Right forelimb (tissue), 1 donor: ENCODE results near the gene CTNND1.
"Not testable (repeated sequence)": the region's sequence is repeated elsewhere in the genome, so short reads cannot be mapped to it uniquely, and the experiment has no call there.

Experiments
- DNase-seq: peaks from one replicate; pipeline ENCODE4 v3.0.0-alpha.2; 2018

CTNND1 gene

GRCh38 chr11:57793351-57794115 lies 31.9 kb downstream of the CTNND1 start:
- DNase-seq: no peak

GRCh38 chr11:57798905-57799559 lies 37.4 kb downstream of the CTNND1 start:
- no peak for DNase-seq

DNA sequence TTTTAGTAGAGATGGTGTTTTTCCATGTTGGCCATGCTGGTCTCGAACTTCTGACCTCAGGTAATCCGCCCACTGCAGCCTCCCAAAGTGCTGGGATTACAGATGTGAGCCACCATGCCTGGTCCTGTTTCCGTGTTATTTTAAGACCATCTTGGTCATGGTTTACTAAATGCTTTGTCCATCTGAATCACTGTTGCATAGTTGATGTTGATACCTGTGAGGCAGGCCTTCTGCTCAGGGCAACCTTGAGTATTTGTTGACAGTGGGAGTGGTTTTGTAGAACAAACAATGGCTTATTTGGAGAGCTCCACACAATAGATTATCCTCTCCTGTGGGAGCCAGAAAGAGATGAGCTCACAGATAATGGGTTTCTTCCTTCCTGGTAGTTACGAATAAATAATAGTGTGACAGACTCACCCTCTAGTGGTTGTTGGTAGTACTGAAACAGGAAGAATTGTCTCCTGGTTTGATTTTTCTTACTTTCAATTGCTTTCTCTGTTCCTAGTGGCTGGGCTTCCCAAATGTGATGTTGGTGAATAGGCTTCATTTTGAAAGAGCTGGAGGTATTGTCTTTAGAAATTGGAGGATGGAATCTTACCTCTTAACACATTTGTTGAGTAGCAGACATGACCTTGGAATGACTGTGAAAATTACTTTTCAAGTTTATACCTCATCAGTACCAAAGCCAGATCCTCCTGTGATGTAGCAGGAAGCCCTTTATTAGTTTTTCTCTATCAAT lies 39.0 kb downstream of the CTNND1 start:
- peak; percentile 50 for DNase-seq

DNA sequence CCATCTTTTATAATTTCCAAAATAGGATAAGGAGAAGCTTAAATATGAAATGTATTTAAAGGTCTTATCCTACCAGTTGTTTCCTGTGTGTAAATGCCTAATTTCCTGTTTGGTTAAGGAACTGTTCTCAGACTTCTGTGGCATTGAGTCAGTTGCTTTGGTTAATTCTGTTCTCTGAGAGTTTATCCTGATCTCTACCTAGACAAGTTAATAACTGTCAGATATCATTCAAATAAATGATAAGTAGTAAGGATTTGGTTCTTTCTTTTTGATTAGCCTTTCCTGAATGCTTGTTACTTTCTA lies 39.5 kb downstream of the CTNND1 start:
- DNase-seq: no peak

DNA sequence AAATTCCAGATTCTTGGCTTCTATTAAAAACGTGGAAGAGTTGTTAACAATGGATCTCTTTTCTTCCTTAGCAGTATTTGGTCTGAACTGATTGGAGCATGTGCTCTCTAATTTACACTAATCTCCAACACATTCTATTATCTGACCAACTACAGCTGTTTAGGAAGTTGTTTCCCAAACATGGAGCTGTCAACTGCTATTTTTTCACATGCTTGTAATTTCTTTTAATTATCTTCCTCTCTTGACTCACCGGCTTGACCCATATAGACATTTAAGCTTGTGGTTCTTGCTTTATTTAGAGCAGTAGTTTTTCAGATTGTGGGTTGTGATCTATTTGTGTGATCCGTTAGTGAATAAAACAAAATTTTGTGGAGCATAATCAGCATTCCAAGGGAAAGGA lies 40.8 kb downstream of the CTNND1 start:
- no peak for DNase-seq

GRCh38 chr11:57804466-57804865 lies 42.9 kb downstream of the CTNND1 start:
- DNase-seq: no peak

- DNase-seq: no peak
These were observed 44.2 kb downstream of the CTNND1 start for GRCh38 chr11:57805780-57806179.

GRCh38 chr11:57812634-57813033 lies 51.0 kb downstream of the CTNND1 start:
- DNase-seq: no peak

GRCh38 chr11:57815476-57815875 lies 53.9 kb downstream of the CTNND1 start:
- no peak for DNase-seq

- DNase-seq: no peak
These were observed 54.3 kb downstream of the CTNND1 start for GRCh38 chr11:57815877-57816276.

- DNase-seq: no peak
These were observed 57.2 kb downstream of the CTNND1 start for GRCh38 chr11:57818812-57819211.

DNA sequence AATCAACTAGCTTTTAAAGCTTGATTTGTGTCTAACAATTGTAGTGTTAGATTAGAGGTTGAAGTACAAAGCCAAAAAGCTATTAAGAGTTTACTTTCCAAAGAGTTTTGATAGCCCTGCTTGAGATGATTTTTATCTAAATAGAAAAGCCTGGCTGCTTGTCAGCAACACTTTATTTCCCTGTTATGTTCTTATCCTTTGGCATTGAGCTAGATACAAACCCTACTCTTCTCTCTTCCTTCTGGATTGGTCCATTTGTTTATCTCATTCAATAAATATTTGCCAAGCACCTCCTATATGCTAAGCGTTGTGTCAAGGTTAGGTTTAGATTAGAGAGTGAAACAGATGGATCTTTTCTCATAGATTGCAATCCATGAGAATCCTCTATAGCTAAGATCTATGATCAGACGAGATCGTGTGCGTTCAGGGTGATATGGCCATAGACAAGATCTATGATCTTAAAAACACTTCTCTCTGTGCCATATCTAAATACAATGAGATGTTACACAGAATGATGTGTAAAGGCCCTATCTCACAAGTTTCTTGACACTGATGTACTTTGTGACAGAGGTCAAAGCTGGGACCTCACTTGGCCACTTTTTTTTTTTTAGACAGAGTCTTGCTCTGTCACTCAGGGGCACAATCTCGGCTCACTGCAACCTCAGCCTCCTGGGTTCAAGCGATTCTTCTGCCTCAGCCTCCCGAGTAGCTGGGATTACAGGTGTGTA lies 57.8 kb downstream of the CTNND1 start:
- DNase-seq: no peak

GRCh38 chr11:57823859-57824258 lies 62.3 kb downstream of the CTNND1 start:
- DNase-seq: no peak

- no peak for DNase-seq
These were observed 73.2 kb downstream of the CTNND1 start for GRCh38 chr11:57834852-57835251.

DNA sequence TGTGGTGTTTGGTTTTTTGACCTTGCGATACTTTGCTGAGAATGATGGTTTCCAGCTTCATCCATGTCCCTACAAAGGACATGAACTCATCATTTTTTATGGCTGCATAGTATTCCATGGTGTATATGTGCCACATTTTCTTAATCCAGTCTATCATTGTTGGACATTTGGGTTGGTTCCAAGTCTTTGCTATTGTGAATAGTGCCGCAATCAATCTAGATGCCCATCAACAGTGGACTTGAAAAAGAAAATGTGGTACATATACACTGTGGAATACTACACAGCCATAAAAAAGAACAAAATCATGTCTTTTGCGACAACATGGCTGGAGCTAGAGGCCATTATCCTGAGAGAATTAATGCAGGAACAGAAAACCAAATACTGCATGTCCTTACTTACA lies 77.0 kb downstream of the CTNND1 start:
- not testable (repeated sequence) for DNase-seq

DNA sequence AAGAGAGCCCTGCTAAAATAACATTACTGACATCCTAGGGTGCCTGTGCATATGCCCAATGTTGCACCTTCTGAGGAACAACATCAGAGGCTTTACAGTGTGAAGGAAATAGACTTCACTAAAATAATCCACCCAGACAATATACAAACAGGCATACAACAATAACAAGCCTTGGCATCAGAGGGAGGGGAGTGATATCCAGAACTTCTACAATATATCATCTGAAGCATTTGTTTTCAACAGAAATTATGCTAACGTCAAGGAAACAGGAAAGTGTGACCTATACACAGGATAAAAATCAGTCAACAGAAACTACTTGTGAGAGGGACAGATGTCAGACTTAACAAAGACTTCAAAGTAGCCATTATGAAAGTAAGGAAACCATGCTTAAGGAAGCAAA lies 81.3 kb downstream of the CTNND1 start:
- DNase-seq: no peak

- no peak for DNase-seq
These were observed 106.4 kb downstream of the CTNND1 start for GRCh38 chr11:57867966-57868365.

DNA sequence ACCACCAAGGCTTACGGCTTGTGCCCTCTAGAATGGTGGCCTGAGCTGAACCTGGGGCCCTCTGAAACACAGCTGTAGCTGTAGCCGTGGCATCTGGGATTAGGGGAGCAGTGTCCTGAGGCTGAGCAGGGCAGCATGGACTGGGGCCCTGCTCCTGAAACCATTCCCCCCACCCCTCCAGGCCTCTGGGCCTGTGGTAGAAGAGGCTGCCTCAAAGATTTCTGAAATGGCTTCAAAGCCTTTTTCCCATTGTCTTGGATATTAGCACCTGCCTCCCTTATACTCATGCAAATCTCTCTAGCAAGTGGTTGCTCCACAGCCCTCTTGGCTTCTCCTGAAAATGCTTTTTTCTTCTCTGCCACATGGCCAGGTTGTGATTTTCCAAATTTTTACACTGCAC lies 106.9 kb downstream of the CTNND1 start:
- no peak for DNase-seq
